LoVo (cell line): ENCODE measurements around the gene MOSPD2.
A peak's percentile ranks its signal among the peaks of the same experiment; 100 is the strongest.

ENCODE experiments used
- DNase-seq: peaks from one replicate; pipeline ENCODE4 v3.0.0-alpha.2; 2016; ENCODE audit warnings: low spot score

MOSPD2 gene

GRCh38 chrX:14872851-14873675, at the start of gene MOSPD2, which contains the start of gene FANCB:
TSS of gene MOSPD2 (plus strand) at chrX:14873421. CDS start at chrX:14873529, 108 bp downstream.
TSS of gene FANCB (minus strand) at chrX:14873069. CDS start at chrX:14865510, 7,559 bp downstream.
- peak; percentile 87 for DNase-seq

GRCh38 chrX:14825851-14826250, 47.4 kb upstream of the MOSPD2 start:
- DNase-seq: no peak

- no peak for DNase-seq
Observed at GRCh38 chrX:14826319-14826718, 46.9 kb upstream of the MOSPD2 start.

- DNase-seq: no peak
Observed at GRCh38 chrX:14829643-14830042, 43.6 kb upstream of the MOSPD2 start.

- DNase-seq: no peak
Observed at GRCh38 chrX:14832151-14832550, 41.1 kb upstream of the MOSPD2 start.

- no peak for DNase-seq
Observed at GRCh38 chrX:14832586-14832985, 40.6 kb upstream of the MOSPD2 start.

- no peak for DNase-seq
Observed at GRCh38 chrX:14837155-14837554, 36.1 kb upstream of the MOSPD2 start.

- DNase-seq: no peak
Observed at GRCh38 chrX:14843666-14844065, 29.6 kb upstream of the MOSPD2 start.

GRCh38 chrX:14851526-14851925, 21.7 kb upstream of the MOSPD2 start:
- DNase-seq: no peak

GRCh38 chrX:14864631-14865030, 8.6 kb upstream of the MOSPD2 start:
- DNase-seq: no peak

GRCh38 chrX:14865201-14865600, 8.0 kb upstream of the MOSPD2 start:
- no peak for DNase-seq

- DNase-seq: no peak
Observed at GRCh38 chrX:14871767-14872166, 1.5 kb upstream of the MOSPD2 start.

- DNase-seq: no peak
Observed at GRCh38 chrX:14872355-14872754, 866 bp upstream of the MOSPD2 start.

- no peak for DNase-seq
Observed at GRCh38 chrX:14873676-14874049, 442 bp downstream of the MOSPD2 start.

- DNase-seq: no peak
Observed at GRCh38 chrX:14875624-14876023, 2.4 kb downstream of the MOSPD2 start.

GRCh38 chrX:14883826-14884225, 10.6 kb downstream of the MOSPD2 start:
- DNase-seq: no peak

- DNase-seq: no peak
Observed at GRCh38 chrX:14884714-14885113, 11.5 kb downstream of the MOSPD2 start.

- DNase-seq: no peak
Observed at GRCh38 chrX:14886252-14886651, 13.0 kb downstream of the MOSPD2 start.

GRCh38 chrX:14896273-14896672, 23.1 kb downstream of the MOSPD2 start:
- no peak for DNase-seq

GRCh38 chrX:14897042-14897441, 23.8 kb downstream of the MOSPD2 start:
- no peak for DNase-seq

GRCh38 chrX:14899607-14900006, 26.4 kb downstream of the MOSPD2 start:
- DNase-seq: peak; percentile 20

- no peak for DNase-seq
Observed at GRCh38 chrX:14902537-14902936, 29.3 kb downstream of the MOSPD2 start.

- DNase-seq: no peak
Observed at GRCh38 chrX:14903891-14904290, 30.7 kb downstream of the MOSPD2 start.

GRCh38 chrX:14913241-14913640, 40.0 kb downstream of the MOSPD2 start:
- DNase-seq: no peak
